Kidney (tissue), 14 donors: ENCODE data around the gene PEBP1. TPM values are rescaled to one million over a fixed set of nuclear protein-coding genes. Genes with fewer than 3 reads are reported as not detected.
A peak's percentile ranks its signal among the peaks of the same experiment; 100 is the strongest.

Experiments used
- DNase-seq, 5 donors: peaks; one replicate each; pipeline ENCODE4 v3.0.0-alpha.2; 2013 to 2020
- FAIRE-seq: peaks from 2 replicates; lab custom pipeline; 2012; peaks lifted over from hg19 to GRCh38; lab: Jason Lieb, UNC
- H3K27ac ChIP-seq, 2 donors: one replicate each; pipeline ENCODE4 v1.7.0; 2013; ENCODE audit warnings: low read depth in 2 of 2, low read length in 2 of 2, inconsistent platforms in 1 of 2
- H3K27me3 ChIP-seq: one replicate; pipeline ENCODE4 v1.7.1; 2013; ENCODE audit warnings: low read length, inconsistent platforms; ENCODE audit not compliant: control insufficient read depth, insufficient read depth
- H3K36me3 ChIP-seq, 3 donors: one replicate each; pipeline versions ENCODE4 v1.7.0 to v1.7.1; 2013; ENCODE audit warnings: low read length in 3 of 3, control low read depth in 1 of 3, inconsistent platforms in 1 of 3; ENCODE audit not compliant: insufficient read depth in 3 of 3, control insufficient read depth in 2 of 3
- H3K4me1 ChIP-seq, 3 donors: one replicate each; pipeline versions ENCODE4 v1.7.0 to v1.7.1; 2013; ENCODE audit warnings: low read length in 3 of 3, inconsistent platforms in 1 of 3, low read depth in 1 of 3; ENCODE audit not compliant: control insufficient read depth in 2 of 3, insufficient read depth in 2 of 3
- H3K4me3 ChIP-seq, 3 donors: one replicate each; pipeline versions ENCODE4 v1.7.0 to v1.8.1; 2013; ENCODE audit warnings: low read length in 3 of 3, control low read depth in 1 of 3, inconsistent platforms in 1 of 3
- H3K9ac ChIP-seq, 3 donors: one replicate each; pipeline versions ENCODE4 v1.7.0 to v1.7.1; 2013; ENCODE audit warnings: low read length in 3 of 3, control low read depth in 1 of 3, inconsistent platforms in 1 of 3
- H3K9me3 ChIP-seq, 3 donors: one replicate each; pipeline versions ENCODE4 v1.7.0 to v1.7.1; 2013; ENCODE audit warnings: low read length in 3 of 3, control low read depth in 1 of 3, inconsistent platforms in 1 of 3; ENCODE audit not compliant: control insufficient read depth in 2 of 3, insufficient read depth in 1 of 3
- intact Hi-C: fragments of 100-400 bp; cut with DNase I; formaldehyde crosslinking; loops from one replicate; pipeline ENCODE4 v1.11.1; 2022
- polyA plus RNA-seq: library from polyadenylated mRNA; stranded (reverse); fragments of 350-450 nt; fragmentation: Illumina TruSeq; extraction: RNeasy Lipid Tissue Mini Kit (QIAGEN cat#74804); gene quantifications from one replicate; pipeline ENCODE4 v1.2.3, GENCODE V29; 2014; ENCODE audit warnings: low read depth, low replicate concordance; ENCODE audit not compliant: insufficient read depth
- total RNA-seq: library from RNA; stranded (reverse); fragmentation: NEBNext Ultra II Directional; extraction: Animal tissue kit (Norgen Biotek cat#: 25700); gene quantifications from one replicate; pipeline ENCODE4 v1.2.1, GENCODE V29; 2021
- TF ChIP-seq, protein P1 (sequence below): IDR thresholded peaks from 3 replicates; pipeline ENCODE4 v1.5.1; 2012; ENCODE audit warnings: mild to moderate bottlenecking, moderate library complexity, borderline replicate concordance; ENCODE audit not compliant: insufficient read depth; ENCODE audit errors: extremely low read depth
- donor health status: control.
- donor health status: control.
- donor health status: control.
- donor health status: control.
- donor health status: control.
- donor health status: DM: yes; HTN: yes; CAD: no.
- donor health status: Normal renal cell carcinoma (clear cell type).

The PEBP1 gene
- total and polyA plus RNA-seq, 2 donors from 2014 or later: 321 to 1,168 TPM

DNA sequence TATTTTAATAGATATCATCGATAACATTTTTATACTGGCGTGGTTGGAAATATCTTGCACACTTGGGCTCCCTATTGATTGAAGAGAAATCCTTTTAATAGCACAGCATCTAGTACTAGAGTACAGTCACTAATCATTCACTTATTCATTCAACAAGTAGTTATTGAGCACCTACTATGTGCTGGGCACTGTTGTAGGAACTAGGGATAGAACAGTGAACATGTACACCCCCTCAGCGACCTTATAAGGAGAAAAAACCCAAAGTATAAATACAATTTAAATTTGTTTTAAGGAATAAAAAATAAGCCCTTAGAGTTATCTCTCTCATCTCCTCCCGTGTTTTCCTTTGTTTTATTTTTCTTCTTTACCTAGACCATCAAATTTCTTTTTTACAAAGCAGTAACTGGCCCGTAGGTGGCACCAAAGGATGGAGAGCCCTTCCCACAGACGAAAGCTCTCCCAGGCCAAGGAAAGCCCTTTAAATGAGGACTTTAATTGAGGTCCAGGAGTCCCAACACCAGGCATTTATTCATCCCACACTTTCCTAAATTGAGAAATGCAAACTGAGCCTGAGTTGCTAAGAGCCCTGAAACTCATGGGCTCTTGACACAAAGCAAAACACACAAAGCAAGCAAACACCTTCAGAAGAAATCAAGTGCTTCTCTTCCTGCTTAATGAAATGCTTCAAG, 29.0 kb downstream of the PEBP1 start:
- Histone ChIP-seq H3K4me3 (no peak overlapping the region), H3K4me1 (no peaks in the 10 kb centered on the region), H3K9me3 (no peaks in the 10 kb centered on the region), H3K9ac (no peak overlapping the region), H3K27me3 (no peaks in the 10 kb centered on the region), H3K36me3 (peaks cover 4 to 18% (median 17%) of the 10 kb centered on the region in 3 donors), H3K27ac (no peak overlapping the region)
- TF ChIP-seq, protein P1, sequence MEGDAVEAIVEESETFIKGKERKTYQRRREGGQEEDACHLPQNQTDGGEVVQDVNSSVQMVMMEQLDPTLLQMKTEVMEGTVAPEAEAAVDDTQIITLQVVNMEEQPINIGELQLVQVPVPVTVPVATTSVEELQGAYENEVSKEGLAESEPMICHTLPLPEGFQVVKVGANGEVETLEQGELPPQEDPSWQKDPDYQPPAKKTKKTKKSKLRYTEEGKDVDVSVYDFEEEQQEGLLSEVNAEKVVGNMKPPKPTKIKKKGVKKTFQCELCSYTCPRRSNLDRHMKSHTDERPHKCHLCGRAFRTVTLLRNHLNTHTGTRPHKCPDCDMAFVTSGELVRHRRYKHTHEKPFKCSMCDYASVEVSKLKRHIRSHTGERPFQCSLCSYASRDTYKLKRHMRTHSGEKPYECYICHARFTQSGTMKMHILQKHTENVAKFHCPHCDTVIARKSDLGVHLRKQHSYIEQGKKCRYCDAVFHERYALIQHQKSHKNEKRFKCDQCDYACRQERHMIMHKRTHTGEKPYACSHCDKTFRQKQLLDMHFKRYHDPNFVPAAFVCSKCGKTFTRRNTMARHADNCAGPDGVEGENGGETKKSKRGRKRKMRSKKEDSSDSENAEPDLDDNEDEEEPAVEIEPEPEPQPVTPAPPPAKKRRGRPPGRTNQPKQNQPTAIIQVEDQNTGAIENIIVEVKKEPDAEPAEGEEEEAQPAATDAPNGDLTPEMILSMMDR: peak; percentile 36
- FAIRE-seq: peak; percentile 17
- intact Hi-C loops: no loop called here
- DNase-seq: peak in 3 of 5 donors; percentile 52 to 58 (median 54)

DNA sequence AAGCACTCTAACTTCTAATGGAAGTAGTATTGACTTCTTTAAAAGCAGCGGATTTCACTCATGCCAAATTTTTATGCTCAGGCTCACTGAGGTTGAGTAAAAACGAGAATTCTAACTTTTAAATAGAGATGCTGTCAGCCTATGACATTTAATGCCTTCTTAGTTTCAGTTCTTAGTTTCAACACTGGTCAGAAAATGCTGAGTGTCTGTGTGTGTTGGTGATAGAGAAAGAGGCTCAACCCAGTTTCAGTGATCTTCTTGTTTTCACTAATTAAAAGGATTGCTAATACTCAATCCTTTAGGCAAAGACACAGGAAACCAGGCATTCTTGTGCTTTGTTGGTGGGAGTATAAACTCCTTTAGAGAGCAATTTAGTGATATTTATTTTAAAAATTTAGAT, 31.0 kb downstream of the PEBP1 start:
- peaks cover 0 to 19% (median 7%) of the 10 kb centered on the region in 3 donors for H3K36me3 ChIP-seq
- intact Hi-C loops: no loop called here
- no peaks in the 10 kb centered on the region for H3K27me3 ChIP-seq
- H3K9me3 ChIP-seq: no peaks in the 10 kb centered on the region
- no peak overlapping the region for H3K27ac ChIP-seq
- DNase-seq: no peak
- H3K4me1 ChIP-seq: no peaks in the 10 kb centered on the region
- no peak overlapping the region for H3K9ac ChIP-seq
- TF ChIP-seq, protein P1: no peak
- no peak for FAIRE-seq
- H3K4me3 ChIP-seq: no peak overlapping the region

DNA sequence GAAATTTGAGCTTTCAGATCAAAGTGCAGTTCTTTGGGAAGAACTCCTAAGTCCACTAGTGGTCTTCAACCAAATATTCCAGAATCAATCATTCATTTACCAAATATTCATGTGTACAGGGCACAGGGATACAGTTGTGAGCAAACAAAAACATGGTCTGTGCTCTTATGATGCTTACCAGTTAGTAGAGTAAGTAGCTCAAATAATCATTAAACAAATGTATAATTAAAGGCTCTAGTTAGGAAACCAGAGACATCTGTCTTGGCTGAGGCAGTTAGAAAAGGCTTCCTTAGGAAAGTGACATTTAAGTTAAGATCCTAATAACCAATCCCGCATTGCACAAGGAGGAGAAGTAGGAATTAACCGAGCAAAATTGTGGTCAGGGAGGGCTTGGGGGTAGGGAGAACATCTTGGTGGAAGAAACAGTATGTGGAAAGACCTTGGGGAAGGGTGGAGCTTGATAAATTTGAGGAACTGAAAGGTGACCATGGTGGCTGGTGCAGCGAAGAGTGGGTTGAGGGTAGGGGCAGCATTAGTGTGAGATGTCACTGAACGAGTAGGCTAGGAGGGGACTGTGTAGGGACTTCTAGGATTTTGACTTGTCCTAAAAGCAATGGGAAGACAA, 40.0 kb downstream of the PEBP1 start:
- FAIRE-seq (no peak), DNase-seq (no peak)
- Histone ChIP-seq H3K9ac (no peak overlapping the region), H3K4me1 (no peaks in the 10 kb centered on the region), H3K27ac (no peak overlapping the region), H3K36me3 (peaks cover 0 to 22% (median 20%) of the 10 kb centered on the region in 3 donors), H3K4me3 (no peak overlapping the region), H3K9me3 (no peaks in the 10 kb centered on the region), H3K27me3 (no peaks in the 10 kb centered on the region)
- TF ChIP-seq, protein P1: no peak
- intact Hi-C loops: no loop called here
